OCI-LY7 (cell line): ENCODE measurements around the gene HIP1.

ENCODE experiments used
- EZH2phosphoT487 ChIP-seq: fragments of 200-600 bp; sonication (generic); IDR thresholded peaks from 2 replicates; pipeline ENCODE4 v1.6.1; 2018; ENCODE audit warnings: low read depth, borderline replicate concordance, mild to moderate bottlenecking, mixed run types, antibody characterized with exemption, low read length, moderate library complexity, mixed read lengths
- TF ChIP-seq, protein P1 (sequence below): fragments of 200-600 bp; sonication (generic); conservative IDR thresholded peaks from 2 replicates; pipeline ENCODE4 v1.5.1; 2014; ENCODE audit warnings: mild to moderate bottlenecking, antibody characterized with exemption, low read length, moderate library complexity, mixed read lengths

DNA sequence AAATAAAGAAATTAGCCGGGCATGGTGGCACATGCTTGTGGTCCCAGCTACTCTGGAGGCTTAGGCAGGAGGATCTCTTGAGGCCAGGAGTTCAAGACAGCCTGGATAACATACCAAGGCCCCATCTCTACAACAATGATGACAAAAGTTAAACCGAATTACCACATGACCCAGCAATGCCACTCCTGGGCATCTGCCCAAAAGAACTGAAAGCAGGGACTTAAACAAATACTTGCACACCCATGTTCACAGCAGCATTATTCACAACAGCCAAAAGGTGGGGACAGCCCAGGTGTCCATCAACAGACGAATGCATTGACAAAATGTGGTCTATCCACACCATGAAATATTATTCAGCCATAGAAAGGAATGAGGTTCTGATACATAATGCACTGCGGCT lies 83.9 kb downstream of the HIP1 start:
- TF ChIP-seq, protein P1, sequence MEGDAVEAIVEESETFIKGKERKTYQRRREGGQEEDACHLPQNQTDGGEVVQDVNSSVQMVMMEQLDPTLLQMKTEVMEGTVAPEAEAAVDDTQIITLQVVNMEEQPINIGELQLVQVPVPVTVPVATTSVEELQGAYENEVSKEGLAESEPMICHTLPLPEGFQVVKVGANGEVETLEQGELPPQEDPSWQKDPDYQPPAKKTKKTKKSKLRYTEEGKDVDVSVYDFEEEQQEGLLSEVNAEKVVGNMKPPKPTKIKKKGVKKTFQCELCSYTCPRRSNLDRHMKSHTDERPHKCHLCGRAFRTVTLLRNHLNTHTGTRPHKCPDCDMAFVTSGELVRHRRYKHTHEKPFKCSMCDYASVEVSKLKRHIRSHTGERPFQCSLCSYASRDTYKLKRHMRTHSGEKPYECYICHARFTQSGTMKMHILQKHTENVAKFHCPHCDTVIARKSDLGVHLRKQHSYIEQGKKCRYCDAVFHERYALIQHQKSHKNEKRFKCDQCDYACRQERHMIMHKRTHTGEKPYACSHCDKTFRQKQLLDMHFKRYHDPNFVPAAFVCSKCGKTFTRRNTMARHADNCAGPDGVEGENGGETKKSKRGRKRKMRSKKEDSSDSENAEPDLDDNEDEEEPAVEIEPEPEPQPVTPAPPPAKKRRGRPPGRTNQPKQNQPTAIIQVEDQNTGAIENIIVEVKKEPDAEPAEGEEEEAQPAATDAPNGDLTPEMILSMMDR = no peak
- TF ChIP-seq EZH2phosphoT487 = no peak
